Measurements from ENCODE around the gene EHBP1.

Gene EHBP1

GRCh38 chr2:62871506-62871905, 166.0 kb downstream of the EHBP1 start:
- Mint-ChIP-seq H3K27ac (no peak overlapping the region), H3K4me3 (no peak overlapping the region), H3K4me1 (ENCODE audit: low read depth) (no peaks in the 10 kb centered on the region), H3K27me3 (no peaks in the 10 kb centered on the region), H3K36me3 (ENCODE audit: low read depth) (peaks cover 84% of the 10 kb centered on the region), H3K9me3 (peaks cover 40% of the 10 kb centered on the region)
- DNase-seq, result no peak

- Mint-ChIP-seq H3K27me3 (no peaks in the 10 kb centered on the region), H3K36me3 (ENCODE audit: low read depth) (peaks cover 86% of the 10 kb centered on the region), H3K4me3 (no peak overlapping the region), H3K27ac (no peak overlapping the region), H3K4me1 (ENCODE audit: low read depth) (no peaks in the 10 kb centered on the region), H3K9me3 (peaks cover 45% of the 10 kb centered on the region)
- no peak for DNase-seq
These were observed 168.1 kb downstream of the EHBP1 start for GRCh38 chr2:62873603-62874002.

GRCh38 chr2:62874881-62875383, 169.4 kb downstream of the EHBP1 start:
- no peaks in the 10 kb centered on the region for H3K4me1 Mint-ChIP-seq (ENCODE audit: low read depth)
- no peak overlapping the region for H3K27ac Mint-ChIP-seq
- no peak overlapping the region for H3K4me3 Mint-ChIP-seq
- peaks cover 85% of the 10 kb centered on the region for H3K36me3 Mint-ChIP-seq (ENCODE audit: low read depth)
- H3K27me3 Mint-ChIP-seq, result no peaks in the 10 kb centered on the region
- peaks cover 48% of the 10 kb centered on the region for H3K9me3 Mint-ChIP-seq
- no peak for DNase-seq

GRCh38 chr2:62881162-62881795, 175.8 kb downstream of the EHBP1 start:
- Mint-ChIP-seq H3K27ac (no peak overlapping the region), H3K9me3 (peaks cover 19% of the 10 kb centered on the region), H3K27me3 (no peaks in the 10 kb centered on the region)

GRCh38 chr2:62883629-62884028, 178.1 kb downstream of the EHBP1 start:
- peaks cover 12% of the 10 kb centered on the region for H3K9me3 Mint-ChIP-seq
- H3K36me3 Mint-ChIP-seq (ENCODE audit: low read depth), result peaks cover 26% of the 10 kb centered on the region
- H3K27ac Mint-ChIP-seq, result no peak overlapping the region
- H3K27me3 Mint-ChIP-seq, result no peaks in the 10 kb centered on the region
- H3K4me1 Mint-ChIP-seq (ENCODE audit: low read depth), result no peaks in the 10 kb centered on the region
- no peak overlapping the region for H3K4me3 Mint-ChIP-seq
- DNase-seq, result no peak

More at GRCh38 chr2:62881162-62881795, 175.8 kb downstream of the EHBP1 start:
- Mint-ChIP-seq H3K4me3 (no peak overlapping the region), H3K4me1 (ENCODE audit: low read depth) (no peaks in the 10 kb centered on the region), H3K36me3 (ENCODE audit: low read depth) (peaks cover 46% of the 10 kb centered on the region)
- no peak for DNase-seq

GRCh38 chr2:62884086-62884485, 178.6 kb downstream of the EHBP1 start:
- no peak overlapping the region for H3K4me3 Mint-ChIP-seq
- peaks cover 25% of the 10 kb centered on the region for H3K36me3 Mint-ChIP-seq (ENCODE audit: low read depth)
- H3K4me1 Mint-ChIP-seq (ENCODE audit: low read depth), result no peaks in the 10 kb centered on the region
- DNase-seq, result no peak
- H3K27me3 Mint-ChIP-seq, result no peaks in the 10 kb centered on the region
- peaks cover 11% of the 10 kb centered on the region for H3K9me3 Mint-ChIP-seq
- H3K27ac Mint-ChIP-seq, result no peak overlapping the region

GRCh38 chr2:62884514-62884913, 179.0 kb downstream of the EHBP1 start:
- Mint-ChIP-seq H3K9me3 (peaks cover 10% of the 10 kb centered on the region), H3K4me3 (no peak overlapping the region), H3K36me3 (ENCODE audit: low read depth) (peaks cover 23% of the 10 kb centered on the region), H3K27ac (no peak overlapping the region), H3K4me1 (ENCODE audit: low read depth) (no peaks in the 10 kb centered on the region), H3K27me3 (no peaks in the 10 kb centered on the region)
- no peak for DNase-seq

GRCh38 chr2:62894966-62895631, 189.6 kb downstream of the EHBP1 start:
- no peak overlapping the region for H3K27ac Mint-ChIP-seq
- no peaks in the 10 kb centered on the region for H3K9me3 Mint-ChIP-seq
- H3K27me3 Mint-ChIP-seq, result no peaks in the 10 kb centered on the region
- no peak for DNase-seq
- no peak overlapping the region for H3K4me3 Mint-ChIP-seq
- no peaks in the 10 kb centered on the region for H3K4me1 Mint-ChIP-seq (ENCODE audit: low read depth)
- peaks cover 3% of the 10 kb centered on the region for H3K36me3 Mint-ChIP-seq (ENCODE audit: low read depth)

GRCh38 chr2:62895632-62896009, 190.1 kb downstream of the EHBP1 start:
- no peak overlapping the region for H3K4me3 Mint-ChIP-seq
- H3K27me3 Mint-ChIP-seq, result no peaks in the 10 kb centered on the region
- H3K9me3 Mint-ChIP-seq, result no peaks in the 10 kb centered on the region
- DNase-seq, result no peak
- H3K36me3 Mint-ChIP-seq (ENCODE audit: low read depth), result peaks cover 3% of the 10 kb centered on the region
- no peaks in the 10 kb centered on the region for H3K4me1 Mint-ChIP-seq (ENCODE audit: low read depth)
- H3K27ac Mint-ChIP-seq, result no peak overlapping the region

GRCh38 chr2:62897187-62897827, 191.8 kb downstream of the EHBP1 start:
- Mint-ChIP-seq H3K9me3 (no peaks in the 10 kb centered on the region), H3K27ac (no peak overlapping the region), H3K27me3 (no peaks in the 10 kb centered on the region), H3K36me3 (ENCODE audit: low read depth) (peaks cover 3% of the 10 kb centered on the region), H3K4me3 (no peak overlapping the region), H3K4me1 (ENCODE audit: low read depth) (no peaks in the 10 kb centered on the region)
- DNase-seq, result no peak

- DNase-seq, result no peak
- H3K27me3 Mint-ChIP-seq, result no peaks in the 10 kb centered on the region
- no peak overlapping the region for H3K27ac Mint-ChIP-seq
- peaks cover 7% of the 10 kb centered on the region for H3K36me3 Mint-ChIP-seq (ENCODE audit: low read depth)
- H3K4me1 Mint-ChIP-seq (ENCODE audit: low read depth), result peaks cover 2% of the 10 kb centered on the region
- H3K9me3 Mint-ChIP-seq, result no peaks in the 10 kb centered on the region
- H3K4me3 Mint-ChIP-seq, result no peak overlapping the region
These were observed 198.8 kb downstream of the EHBP1 start for GRCh38 chr2:62904344-62904743.

GRCh38 chr2:62908145-62908544, 202.6 kb downstream of the EHBP1 start:
- no peak overlapping the region for H3K4me3 Mint-ChIP-seq
- H3K4me1 Mint-ChIP-seq (ENCODE audit: low read depth), result peaks cover 2% of the 10 kb centered on the region
- no peak for DNase-seq
- peaks cover 14% of the 10 kb centered on the region for H3K36me3 Mint-ChIP-seq (ENCODE audit: low read depth)
- no peaks in the 10 kb centered on the region for H3K27me3 Mint-ChIP-seq
- H3K9me3 Mint-ChIP-seq, result no peaks in the 10 kb centered on the region
- no peak overlapping the region for H3K27ac Mint-ChIP-seq

- no peak overlapping the region for H3K27ac Mint-ChIP-seq
- H3K9me3 Mint-ChIP-seq, result peaks cover 2% of the 10 kb centered on the region
- H3K4me1 Mint-ChIP-seq (ENCODE audit: low read depth), result peaks cover 2% of the 10 kb centered on the region
- H3K4me3 Mint-ChIP-seq, result no peak overlapping the region
- peaks cover 16% of the 10 kb centered on the region for H3K36me3 Mint-ChIP-seq (ENCODE audit: low read depth)
- H3K27me3 Mint-ChIP-seq, result no peaks in the 10 kb centered on the region
- no peak for DNase-seq
These were observed 207.8 kb downstream of the EHBP1 start for GRCh38 chr2:62913311-62913710.

GRCh38 chr2:62919041-62919440, 213.5 kb downstream of the EHBP1 start:
- Mint-ChIP-seq H3K27ac (no peak overlapping the region), H3K9me3 (peaks cover 19% of the 10 kb centered on the region), H3K27me3 (no peaks in the 10 kb centered on the region), H3K4me3 (no peak overlapping the region), H3K36me3 (ENCODE audit: low read depth) (peaks cover 44% of the 10 kb centered on the region), H3K4me1 (ENCODE audit: low read depth) (no peaks in the 10 kb centered on the region)
- no peak for DNase-seq

- peaks cover 46% of the 10 kb centered on the region for H3K36me3 Mint-ChIP-seq (ENCODE audit: low read depth)
- H3K9me3 Mint-ChIP-seq, result peaks cover 27% of the 10 kb centered on the region
- H3K4me1 Mint-ChIP-seq (ENCODE audit: low read depth), result no peaks in the 10 kb centered on the region
- no peak for DNase-seq
- no peak overlapping the region for H3K4me3 Mint-ChIP-seq
- no peaks in the 10 kb centered on the region for H3K27me3 Mint-ChIP-seq
- H3K27ac Mint-ChIP-seq, result no peak overlapping the region
These were observed 214.6 kb downstream of the EHBP1 start for GRCh38 chr2:62920070-62920469.
